SK-N-SH (cell line): ENCODE data around the gene ARID3A. TPM values are rescaled to one million over a fixed set of nuclear protein-coding genes. Genes with fewer than 3 reads are reported as not detected.

Experiments
- CTCF ChIA-PET: fragments of 300-600, 350-600 bp; formaldehyde crosslinking; extraction: SDS; loops from one replicate; lab custom pipeline; 2021; lab: Yijun Ruan, JAX
- POLR2A ChIA-PET: fragments of 350-600 bp; sonication (Branson Sonifier 250); formaldehyde crosslinking; extraction: SDS; loops from one replicate; lab custom pipeline; 2020; ENCODE audit warnings: antibody characterized with exemption, inconsistent platforms; lab: Yijun Ruan, JAX
- DNase-seq: peaks from one replicate; pipeline ENCODE4 v3.0.0; 2012
- H2AFZ ChIP-seq: fragments of 200-600 bp; sonication (generic); 2 replicates; pipeline ENCODE4 v1.8.1; 2016; ENCODE audit warnings: antibody characterized with exemption, mild to moderate bottlenecking, low read depth
- H3F3A ChIP-seq: fragments of 200-600 bp; sonication (generic); replicated peaks from 2 replicates; pipeline ENCODE3; 2016; ENCODE audit warnings: antibody characterized with exemption, mild to moderate bottlenecking; ENCODE audit not compliant: insufficient read depth
- H3K27ac ChIP-seq, 2 experiments: fragments of 200-500 bp in 1 of 2; fragments of 200-600 bp in 1 of 2; sonication (Bioruptor generic) in 1 of 2; sonication (generic), shearing (Covaris generic) in 1 of 2; 2 replicates each; pipeline versions ENCODE4 v1.5.1 to v1.6.1; 2014 to 2016; ENCODE audit warnings: low read depth in 2 of 2, inconsistent platforms in 1 of 2, low read length in 1 of 2, mild to moderate bottlenecking in 1 of 2, mixed read lengths in 1 of 2
- H3K27me3 ChIP-seq: fragments of 200-600 bp; sonication (generic), shearing (Covaris generic); 2 replicates; pipeline ENCODE4 v1.6.1; 2016; ENCODE audit warnings: mixed run types; ENCODE audit not compliant: insufficient read depth
- H3K36me3 ChIP-seq, 2 experiments: fragments of 200-500 bp in 1 of 2; fragments of 200-600 bp in 1 of 2; sonication (Bioruptor generic) in 1 of 2; sonication (generic) in 1 of 2; replicated peaks in 1 of 2; 2 replicates each; pipeline versions ENCODE3 to v1.5.1; 2014 to 2016; ENCODE audit warnings: low read length in 1 of 2, mild to moderate bottlenecking in 1 of 2; ENCODE audit not compliant: insufficient read depth in 2 of 2, control insufficient read depth in 1 of 2
- H3K4me1 ChIP-seq, 2 experiments: fragments of 200-500 bp in 1 of 2; fragments of 200-600 bp in 1 of 2; sonication (Bioruptor generic) in 1 of 2; sonication (generic), shearing (Covaris generic) in 1 of 2; 2 replicates each; pipeline versions ENCODE4 v1.5.1 to v1.6.1; 2014 to 2016; ENCODE audit warnings: low read depth in 1 of 2, low read length in 1 of 2, mixed run types in 1 of 2; ENCODE audit not compliant: insufficient read depth in 2 of 2, control insufficient read depth in 1 of 2
- H3K4me2 ChIP-seq: fragments of 200-600 bp; sonication (generic), shearing (Covaris generic); 2 replicates; pipeline ENCODE4 v1.6.1; 2017; ENCODE audit warnings: mixed run types
- H3K4me3 ChIP-seq, 2 experiments: fragments of 200-500 bp in 1 of 2; fragments of 200-600 bp in 1 of 2; sonication (Bioruptor generic) in 1 of 2; sonication (generic), shearing (Covaris generic) in 1 of 2; 2 replicates each; pipeline versions ENCODE4 v1.5.1 to v1.8.1; 2014 to 2016; ENCODE audit warnings: low read depth in 2 of 2, inconsistent platforms in 1 of 2, low read length in 1 of 2, mild to moderate bottlenecking in 1 of 2, mixed read lengths in 1 of 2, moderate library complexity in 1 of 2
- H3K79me2 ChIP-seq: fragments of 200-600 bp; sonication (generic); 2 replicates; pipeline ENCODE4 v1.8.1; 2017; ENCODE audit warnings: mild to moderate bottlenecking; ENCODE audit not compliant: insufficient read depth
- H3K9ac ChIP-seq: fragments of 200-600 bp; sonication (generic); 2 replicates; pipeline ENCODE4 v1.6.1; 2017; ENCODE audit warnings: mixed run types
- H3K9me2 ChIP-seq: fragments of 200-600 bp; sonication (generic); 2 replicates; pipeline ENCODE4 v1.6.1; 2017; ENCODE audit warnings: mixed run types
- H3K9me3 ChIP-seq: fragments of 200-600 bp; sonication (generic); 2 replicates; pipeline ENCODE4 v1.6.1; 2017; ENCODE audit warnings: mixed run types, mild to moderate bottlenecking, moderate library complexity
- H4K20me1 ChIP-seq: fragments of 200-600 bp; sonication (generic); 2 replicates; pipeline ENCODE4 v1.6.1; 2017; ENCODE audit warnings: mild to moderate bottlenecking, mixed run types; ENCODE audit not compliant: insufficient read depth
- CTCF ChIP-seq: fragments of 200-600 bp; sonication (generic); IDR thresholded peaks from 2 replicates; pipeline ENCODE4 v1.6.1; 2017; ENCODE audit warnings: antibody characterized with exemption, mild to moderate bottlenecking, moderate library complexity
- ELF1 ChIP-seq: IDR thresholded peaks from 2 replicates; pipeline ENCODE4 v1.4.0; 2012
- JUND ChIP-seq: IDR thresholded peaks from 2 replicates; pipeline ENCODE4 v1.4.0; 2012
- NFIC ChIP-seq: IDR thresholded peaks from 2 replicates; pipeline ENCODE4 v1.4.0; 2012; ENCODE audit warnings: borderline replicate concordance
- NRF1 ChIP-seq: IDR thresholded peaks from 2 replicates; pipeline ENCODE4 v1.6.1; 2012; ENCODE audit warnings: low read depth, mild to moderate bottlenecking, low read length
- PBX3 ChIP-seq: IDR thresholded peaks from 2 replicates; pipeline ENCODE4; 2012
- RAD21 ChIP-seq: IDR thresholded peaks from 2 replicates; pipeline ENCODE4 v1.6.1; 2012; ENCODE audit warnings: mild to moderate bottlenecking, low read length
- REST ChIP-seq: IDR thresholded peaks from 2 replicates; pipeline ENCODE4 v1.6.1; 2012; ENCODE audit warnings: mild to moderate bottlenecking, low read depth, low read length, moderate library complexity
- RXRA ChIP-seq: IDR thresholded peaks from 2 replicates; pipeline ENCODE4 v1.4.0; 2012; ENCODE audit warnings: low read depth, mild to moderate bottlenecking, borderline replicate concordance
- TAF1 ChIP-seq: IDR thresholded peaks from 2 replicates; pipeline ENCODE4 v1.6.1; 2012; ENCODE audit warnings: low read depth, mild to moderate bottlenecking, low read length, moderate library complexity, borderline replicate concordance
- TCF12 ChIP-seq: IDR thresholded peaks from 2 replicates; pipeline ENCODE4 v1.4.0; 2012
- USF1 ChIP-seq: IDR thresholded peaks from 2 replicates; pipeline ENCODE4 v1.4.0; 2012; ENCODE audit warnings: low read depth, borderline replicate concordance
- USF2 ChIP-seq: fragments of 150-350 bp; IDR thresholded peaks from 2 replicates; pipeline ENCODE4 v1.6.1; 2017; ENCODE audit warnings: antibody characterized with exemption, low read length, low read depth, borderline replicate concordance
- WGBS: methylation state at CpG from one replicate; pipeline ENCODE4 v1.1.6; 2017; ENCODE audit warnings: low lambda C conversion rate; 5-methylcytosine and 5-hydroxymethylcytosine counted together
- polyA plus RNA-seq, 3 experiments: library from polyadenylated mRNA; depleted of rRNA; stranded (reverse); fragments of >200 nt; gene quantifications; 2 replicates each; pipeline ENCODE4 v1.2.3, GENCODE V29; 2012

Gene ARID3A
- polyA plus RNA-seq, 1 of the 3 experiments (the other 2 are of a cell fraction), result 8.6 TPM

GRCh38 chr19:1009981-1010538, 84.2 kb downstream of the ARID3A start:
- Histone ChIP-seq H4K20me1 (peaks cover 16% of the 10 kb centered on the region), H3K4me3 (no peak overlapping the region), H3K27me3 (no peaks in the 10 kb centered on the region), H3K4me1 (no peaks in the 10 kb centered on the region), H3K4me2 (no peak overlapping the region), H3K9me2 (no peaks in the 10 kb centered on the region), H3K79me2 (peaks cover 16% of the 10 kb centered on the region), H2AFZ (no peak overlapping the region), H3K9me3 (no peaks in the 10 kb centered on the region), H3K9ac (no peak overlapping the region), H3F3A (peaks cover 9% of the 10 kb centered on the region), H3K36me3 (peaks cover 0 to 51% of the 10 kb centered on the region in 2 experiments), H3K27ac (no peak overlapping the region)
- POLR2A ChIA-PET, result no interaction called here
- 95% methylated on average over 12 of the region's 29 CpGs for WGBS
- DNase-seq, result no peak
- no peak for TF ChIP-seq TCF12
- TF ChIP-seq PBX3, result no peak
- TF ChIP-seq REST, result no peak
- no peak for TF ChIP-seq NRF1
- no peak for TF ChIP-seq JUND
- TF ChIP-seq TAF1, result no peak
- no peak for TF ChIP-seq USF1
- CTCF ChIA-PET, result interaction anchor here (1.2 kb wide), 1 partner anchor 9 kb away, joined by 3 read pairs; no protein-coding TSS in a partner anchor

GRCh38 chr19:1010586-1011510, 85.0 kb downstream of the ARID3A start:
- 98% methylated on average over 22 of the region's 56 CpGs for whole genome bisulfite sequencing
- POLR2A ChIA-PET, result no interaction called here
- DNase-seq, result no peak
- Histone ChIP-seq H3K9me2 (no peaks in the 10 kb centered on the region), H3K4me1 (no peaks in the 10 kb centered on the region), H3K27me3 (no peaks in the 10 kb centered on the region), H2AFZ (no peak overlapping the region), H3K9me3 (no peaks in the 10 kb centered on the region), H3K4me2 (no peak overlapping the region), H3K4me3 (no peak overlapping the region), H3F3A (peaks cover 9% of the 10 kb centered on the region), H4K20me1 (peaks cover 23% of the 10 kb centered on the region), H3K79me2 (peaks cover 24% of the 10 kb centered on the region), H3K27ac (no peak overlapping the region), H3K9ac (no peak overlapping the region), H3K36me3 (peaks cover 0 to 51% of the 10 kb centered on the region in 2 experiments)
- CTCF ChIA-PET, result interaction anchor here (1.2 kb wide), 1 partner anchor 10 kb away, joined by 3 read pairs; no protein-coding TSS in a partner anchor
- TF ChIP-seq JUND (no peak), USF2 (no peak), NFIC (no peak), CTCF (no peak), ELF1 (no peak), RXRA (no peak), RAD21 (no peak), USF1 (no peak)
